ENCODE results near the gene TRIM9.

Gene TRIM9

DNA sequence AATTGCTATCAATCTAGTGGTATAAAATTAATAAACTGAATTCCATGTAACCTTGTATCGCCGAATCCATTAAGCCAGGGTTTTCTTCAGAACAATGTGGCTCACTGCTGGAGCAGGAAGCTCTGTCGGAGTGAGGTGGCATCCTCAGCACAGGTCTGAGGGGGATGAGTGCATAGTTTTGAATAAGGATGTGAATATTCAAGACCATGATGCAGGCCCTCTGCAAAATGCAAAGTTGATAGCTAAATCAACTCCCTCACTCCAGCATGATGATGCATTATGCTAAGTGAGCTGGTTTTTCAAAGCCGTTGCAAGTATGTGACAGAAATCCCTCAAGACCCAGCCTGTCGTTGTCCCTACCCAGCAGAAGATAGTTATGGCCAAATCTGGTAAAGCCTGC lies 53.0 kb downstream of the TRIM9 start:
- DNase-seq, result no peak

GRCh38 chr14:51041108-51041531 lies 53.8 kb downstream of the TRIM9 start:
- no peak for DNase-seq

GRCh38 chr14:51039252-51039651 lies 55.7 kb downstream of the TRIM9 start:
- DNase-seq, result no peak

- peak; percentile 31 for DNase-seq
Measured at GRCh38 chr14:51035611-51036192, 59.2 kb downstream of the TRIM9 start.

GRCh38 chr14:51028851-51029754 lies 65.8 kb downstream of the TRIM9 start:
- no peak for DNase-seq

GRCh38 chr14:51028361-51028760 lies 66.5 kb downstream of the TRIM9 start:
- DNase-seq, result no peak

GRCh38 chr14:51024377-51024776 lies 70.5 kb downstream of the TRIM9 start:
- no peak for DNase-seq

DNA sequence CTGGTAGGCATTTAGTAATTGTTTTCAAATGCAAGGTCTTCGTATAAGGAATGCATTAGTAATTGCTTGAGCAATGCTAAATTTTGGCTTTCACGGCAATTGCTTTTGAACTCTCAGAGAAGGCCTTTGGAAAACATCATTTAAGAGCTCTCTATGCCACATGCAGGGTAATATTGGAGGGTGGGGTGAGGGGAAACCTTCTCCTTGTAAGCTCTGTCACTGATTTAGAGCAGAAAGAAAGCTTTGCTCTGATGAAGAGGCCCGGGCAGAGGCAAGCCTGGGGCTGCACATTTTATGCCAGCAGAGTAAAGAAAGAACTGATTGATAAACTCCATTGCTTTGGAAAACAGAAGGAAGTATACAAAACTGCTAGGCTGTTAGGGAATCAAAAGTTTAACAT lies 70.9 kb downstream of the TRIM9 start:
- no peak for DNase-seq

DNA sequence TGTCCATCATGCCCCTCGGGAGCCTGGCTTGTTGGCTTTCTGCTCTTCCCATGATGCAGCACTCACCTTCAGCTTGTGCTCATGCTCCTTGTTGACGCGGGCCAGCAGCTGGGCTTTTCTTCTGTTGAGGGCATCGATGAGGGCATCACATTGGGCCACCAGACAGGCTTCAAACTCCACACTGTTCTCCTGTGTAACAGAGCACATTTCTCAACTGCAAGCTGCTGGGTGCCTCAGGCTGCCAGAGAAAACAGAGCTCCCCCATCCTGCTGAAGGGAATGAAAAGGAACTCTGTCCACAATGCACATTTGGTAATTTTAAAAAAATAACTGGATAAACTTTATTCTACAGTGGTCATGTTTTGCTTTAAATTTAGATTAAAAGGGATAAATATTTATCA lies 72.1 kb downstream of the TRIM9 start:
- no peak for DNase-seq

DNA sequence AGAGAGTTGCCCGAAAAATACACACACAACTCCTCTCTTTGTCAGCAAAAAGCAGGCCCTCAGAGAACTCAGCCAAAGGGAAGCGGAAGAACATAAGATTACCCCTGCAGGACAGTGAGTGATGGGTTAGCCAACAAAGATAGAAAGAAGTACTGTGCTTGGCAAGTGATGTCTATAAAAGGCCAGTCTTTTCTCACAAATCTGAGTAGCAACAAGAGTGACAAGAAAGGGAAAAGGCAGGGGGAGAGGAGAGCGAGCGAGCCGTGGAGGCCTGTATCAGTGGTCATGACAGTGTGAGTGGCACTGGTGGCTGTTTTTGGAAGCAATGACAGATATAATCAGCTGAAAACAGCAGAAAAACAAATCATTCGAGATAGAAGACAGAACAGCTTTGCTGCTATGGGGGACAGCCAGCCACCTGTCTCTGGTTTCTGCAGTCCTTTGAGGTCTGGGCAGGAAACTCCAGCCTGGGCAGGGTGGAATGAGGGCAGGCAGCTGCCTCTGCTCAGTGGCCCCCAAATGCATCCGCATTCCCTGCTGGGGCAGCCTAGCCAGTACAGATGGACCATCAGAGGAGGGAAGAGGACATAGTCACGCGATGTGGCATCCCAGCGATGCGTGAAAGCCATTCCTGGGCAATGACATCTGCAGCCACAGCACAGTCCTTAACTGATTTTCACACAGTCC lies 74.7 kb downstream of the TRIM9 start:
- no peak for DNase-seq

DNA sequence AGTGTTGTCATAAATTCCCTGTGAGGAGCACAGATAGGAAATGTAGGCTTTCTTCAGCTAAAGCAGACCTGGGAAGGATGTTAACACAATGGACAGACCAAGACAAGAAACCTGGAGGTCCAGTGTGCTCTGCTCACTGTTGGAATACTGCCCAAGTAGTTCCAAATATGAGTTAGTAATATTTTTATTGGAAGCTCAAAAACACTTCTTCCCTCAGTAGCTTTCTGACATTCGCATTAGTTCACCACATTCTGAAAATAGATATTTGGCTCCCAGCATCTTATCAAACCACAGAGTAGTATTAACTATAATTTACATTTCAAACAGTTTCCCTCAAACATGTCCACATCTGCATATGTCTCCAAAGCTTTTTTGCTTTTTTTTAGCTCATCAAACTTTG lies 75.8 kb downstream of the TRIM9 start:
- no peak for DNase-seq

GRCh38 chr14:51018521-51018920 lies 76.4 kb downstream of the TRIM9 start:
- no peak for DNase-seq

- DNase-seq, result no peak
Measured at GRCh38 chr14:51014625-51015024, 80.3 kb downstream of the TRIM9 start.

DNA sequence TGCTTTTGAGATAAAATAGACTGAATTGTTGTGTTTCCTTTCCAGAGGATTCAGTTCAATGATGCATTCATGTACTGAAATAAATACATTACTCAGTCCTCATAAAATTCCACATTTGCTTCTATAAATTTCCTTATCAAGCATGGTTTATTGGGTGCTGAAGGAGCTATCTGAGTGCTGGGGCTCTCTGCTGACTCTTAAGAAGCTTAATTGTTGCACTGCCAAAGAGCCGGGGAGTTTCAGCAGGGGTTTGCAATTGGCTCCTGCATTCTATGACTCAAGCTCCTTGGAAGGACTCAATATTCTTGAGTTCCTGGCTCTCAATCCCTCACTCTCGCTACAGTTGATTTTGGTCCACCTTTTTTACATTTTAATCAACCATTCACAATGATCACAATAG lies 80.8 kb downstream of the TRIM9 start:
- peak; percentile 48 for DNase-seq

GRCh38 chr14:51012055-51012454 lies 82.8 kb downstream of the TRIM9 start:
- no peak for DNase-seq

- no peak for DNase-seq
Measured at GRCh38 chr14:51008446-51008845, 86.5 kb downstream of the TRIM9 start.

GRCh38 chr14:51006781-51007211 lies 88.1 kb downstream of the TRIM9 start:
- DNase-seq, result peak; percentile 62

GRCh38 chr14:51006324-51006723 lies 88.6 kb downstream of the TRIM9 start:
- no peak for DNase-seq

DNA sequence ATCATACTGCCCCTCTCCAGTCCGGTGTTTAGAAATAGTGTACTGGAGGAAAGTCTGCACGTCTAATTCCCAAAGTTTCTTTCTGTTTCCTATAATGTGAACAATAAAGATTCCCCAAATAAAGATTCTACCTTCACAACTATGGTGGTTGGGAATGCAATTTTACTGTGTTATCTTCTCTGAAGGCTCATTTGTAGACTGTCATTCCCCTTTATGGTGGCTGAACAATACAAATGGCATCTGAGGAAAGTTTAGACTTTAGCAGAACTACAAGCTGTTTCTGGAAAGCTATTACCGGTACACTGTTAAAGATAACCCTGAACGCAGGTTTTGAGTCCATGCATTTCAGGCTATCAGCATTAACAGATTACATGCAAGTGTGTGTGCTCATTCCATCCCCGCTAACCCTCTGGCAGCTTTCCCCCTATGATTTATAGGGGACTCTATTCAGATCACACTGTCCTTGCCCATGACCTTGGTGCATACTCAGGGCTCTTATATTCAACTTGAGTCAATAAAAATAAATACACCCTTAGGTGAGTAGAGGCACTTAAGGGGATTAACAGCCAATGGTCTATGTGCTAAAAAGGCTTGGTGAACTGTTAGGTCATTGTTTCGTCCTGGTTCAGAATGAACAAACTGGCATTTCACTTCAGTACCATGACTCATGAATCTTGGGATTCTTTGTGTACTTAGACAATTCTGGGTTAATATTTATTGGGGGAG lies 89.9 kb downstream of the TRIM9 start:
- no peak for DNase-seq

DNA sequence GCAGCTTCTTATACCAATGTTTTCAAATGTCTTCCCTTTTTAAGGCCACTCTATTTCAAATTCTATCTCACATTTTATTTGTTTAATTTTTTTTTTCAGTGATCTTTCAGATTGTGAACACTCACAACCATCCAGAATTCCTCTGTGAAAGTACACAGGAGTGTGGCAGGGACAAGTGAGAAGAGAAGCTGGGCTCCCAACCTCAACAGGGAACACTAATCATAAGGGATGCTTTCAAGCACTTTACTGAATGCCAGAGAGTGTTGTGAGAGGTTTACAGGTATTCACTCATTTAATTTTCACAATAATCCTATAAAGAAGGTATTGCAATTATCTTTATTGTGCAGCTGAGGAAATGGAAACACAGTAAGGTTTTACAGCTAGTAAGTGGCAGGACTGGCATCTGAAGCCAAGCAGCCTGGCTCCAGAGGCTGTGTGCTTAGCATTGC lies 90.5 kb downstream of the TRIM9 start:
- DNase-seq, result no peak

DNA sequence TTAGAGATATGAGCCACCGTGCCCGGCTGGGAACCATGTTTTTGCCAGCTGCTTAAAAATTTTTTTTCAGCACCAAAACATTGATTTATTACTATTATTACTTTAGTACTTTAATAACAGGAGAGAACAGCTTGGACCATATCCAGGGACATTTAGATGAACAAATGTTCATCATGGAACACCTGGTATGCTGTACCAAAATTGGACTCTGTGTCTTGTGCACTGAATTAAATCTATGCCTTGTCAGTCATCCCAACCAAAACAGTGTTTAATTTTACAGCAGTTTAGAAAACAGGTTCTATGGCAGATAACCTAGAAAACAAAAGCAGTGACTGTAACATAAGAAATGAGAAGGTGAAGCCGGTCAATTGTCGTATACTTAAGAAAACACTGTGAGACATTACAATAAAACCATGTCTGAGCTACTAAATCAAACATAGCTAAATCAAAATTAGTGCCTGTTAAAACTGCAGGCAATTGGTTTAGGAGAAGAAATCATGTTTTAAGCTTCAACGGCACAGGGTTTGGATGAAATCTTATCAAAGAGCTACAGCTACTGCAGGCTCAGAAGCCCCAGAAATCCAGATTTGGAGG lies 92.4 kb downstream of the TRIM9 start:
- DNase-seq, result no peak

GRCh38 chr14:51000566-51000965 lies 94.3 kb downstream of the TRIM9 start:
- DNase-seq, result no peak

GRCh38 chr14:50999726-51000125 lies 95.2 kb downstream of the TRIM9 start:
- no peak for DNase-seq

All from T1000 (cell line).